Peyer's patch (tissue), 4 donors: ENCODE measurements around the gene GMPR2.

Experiments used
- CTCF ChIP-seq, 6 experiments: fragments of 450-650 bp in 4 of 6; fragments of 200-600 bp in 2 of 6; sonication (generic) in 1 of 6; IDR thresholded peaks; one replicate each; pipeline ENCODE4 v1.5.1; 2017 to 2019; ENCODE audit warnings: antibody characterized with exemption in 6 of 6, mild to moderate bottlenecking in 3 of 6, moderate library complexity in 1 of 6
- POLR2A ChIP-seq, 2 donors: fragments of 450-650 bp; IDR thresholded peaks; one replicate each; pipeline ENCODE4 v1.5.1; 2017; ENCODE audit warnings: antibody characterized with exemption in 2 of 2, mild to moderate bottlenecking in 2 of 2, moderate library complexity in 2 of 2

- TF ChIP-seq CTCF (IDR thresholded peaks at IDR 0.05) (no peak), POLR2A (IDR thresholded peaks at IDR 0.05) (no peak)
These were observed 10.7 kb downstream of the GMPR2 start for GRCh38 chr14:24243336-24243836.
